Mesothelial cell of epicardium (in vitro differentiated cells): Measurements from ENCODE around the gene KANK4. TPM values are rescaled to one million over a fixed set of nuclear protein-coding genes. Genes with fewer than 3 reads are reported as not detected.

Source experiments
- DNase-seq, 2 experiments: peaks; one replicate each; pipeline ENCODE4 v3.0.0; 2021; ENCODE audit warnings: low spot score in 2 of 2; ENCODE audit not compliant: unreplicated experiment in 2 of 2
- H3K27ac Mint-ChIP-seq: 2 replicates; pipeline ENCODE4 v1.8.0; 2021; ENCODE audit warnings: mixed read lengths
- H3K27me3 Mint-ChIP-seq: 2 replicates; pipeline ENCODE4 v1.8.0; 2021; ENCODE audit warnings: low read depth, mixed read lengths
- H3K36me3 Mint-ChIP-seq: 2 replicates; pipeline ENCODE4 v1.8.0; 2021; ENCODE audit warnings: mixed read lengths
- H3K4me1 Mint-ChIP-seq: 2 replicates; pipeline ENCODE4 v1.8.0; 2021; ENCODE audit warnings: mixed read lengths
- H3K4me3 Mint-ChIP-seq: 2 replicates; pipeline ENCODE4 v1.8.0; 2021; ENCODE audit warnings: mild to moderate bottlenecking, moderate library complexity, mixed read lengths
- H3K9me3 Mint-ChIP-seq: 2 replicates; pipeline ENCODE4 v1.8.0; 2021; ENCODE audit warnings: mixed read lengths
- total RNA-seq: library from RNA; stranded (reverse); gene quantifications from 3 replicates; pipeline ENCODE4 v1.2.1, GENCODE V29; 2021
- TF ChIP-seq, protein P1 (sequence below): fragments of 200-600 bp; sonication (generic); IDR thresholded peaks from one replicate; pipeline ENCODE4 v1.5.0; 2021; ENCODE audit warnings: antibody characterized with exemption; ENCODE audit not compliant: unreplicated experiment

Gene KANK4
- total RNA-seq, result 34.3 to 36.5 TPM (median 35.2 TPM) in 3 replicates

DNA sequence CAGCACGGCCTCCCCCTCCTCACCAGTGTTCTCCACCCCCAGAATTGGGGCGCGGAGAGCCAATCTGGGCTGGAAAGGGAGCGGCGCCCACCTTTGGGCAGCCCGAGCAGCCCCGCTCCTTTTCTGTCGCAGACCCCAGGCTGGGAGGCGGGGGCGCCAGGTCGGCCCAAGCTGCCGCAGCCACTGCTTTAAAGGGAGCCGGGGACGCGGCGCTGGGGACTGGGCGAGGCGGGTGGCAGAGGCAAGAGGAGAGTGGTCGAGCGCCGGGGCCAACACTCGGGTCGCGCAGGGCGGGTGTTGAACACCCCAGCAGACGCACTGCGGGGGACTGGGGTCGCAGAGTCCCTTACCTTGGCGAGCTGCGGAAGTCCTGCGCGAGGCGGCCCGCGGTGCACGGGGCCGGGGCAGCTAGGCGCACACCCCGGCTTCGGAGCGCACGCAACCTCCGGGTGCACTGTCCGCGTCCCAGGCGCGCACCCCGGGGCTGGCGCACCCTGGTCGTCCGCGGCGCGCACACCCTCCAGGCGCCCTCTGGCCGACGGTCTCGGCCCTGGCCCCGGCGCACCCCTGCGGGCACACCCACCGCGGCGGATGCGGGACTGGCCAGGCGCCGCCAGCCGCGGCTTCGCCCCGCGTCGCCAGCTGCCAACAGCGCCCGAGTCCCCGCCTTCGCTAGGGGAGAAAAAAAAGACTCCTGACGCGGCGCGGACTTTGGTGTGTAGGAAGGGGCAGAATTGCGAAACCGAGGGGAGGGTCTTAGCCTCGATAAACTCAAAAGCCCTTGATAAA, at the start of gene KANK4:
KANK4 (minus strand) TSS at position 679 of the 789 bp plus-strand sequence. CDS start 37,870 bp downstream, outside the sequence.
- peak within 1 kb of the TSS; percentile 47 for H3K27ac Mint-ChIP-seq
- H3K4me1 Mint-ChIP-seq, result peaks cover 62% of the 10 kb centered on the region
- peaks cover 6% of the 10 kb centered on the region for H3K27me3 Mint-ChIP-seq
- H3K36me3 Mint-ChIP-seq, result no peaks in the 10 kb centered on the region
- no peaks in the 10 kb centered on the region for H3K9me3 Mint-ChIP-seq
- TF ChIP-seq, protein P1, sequence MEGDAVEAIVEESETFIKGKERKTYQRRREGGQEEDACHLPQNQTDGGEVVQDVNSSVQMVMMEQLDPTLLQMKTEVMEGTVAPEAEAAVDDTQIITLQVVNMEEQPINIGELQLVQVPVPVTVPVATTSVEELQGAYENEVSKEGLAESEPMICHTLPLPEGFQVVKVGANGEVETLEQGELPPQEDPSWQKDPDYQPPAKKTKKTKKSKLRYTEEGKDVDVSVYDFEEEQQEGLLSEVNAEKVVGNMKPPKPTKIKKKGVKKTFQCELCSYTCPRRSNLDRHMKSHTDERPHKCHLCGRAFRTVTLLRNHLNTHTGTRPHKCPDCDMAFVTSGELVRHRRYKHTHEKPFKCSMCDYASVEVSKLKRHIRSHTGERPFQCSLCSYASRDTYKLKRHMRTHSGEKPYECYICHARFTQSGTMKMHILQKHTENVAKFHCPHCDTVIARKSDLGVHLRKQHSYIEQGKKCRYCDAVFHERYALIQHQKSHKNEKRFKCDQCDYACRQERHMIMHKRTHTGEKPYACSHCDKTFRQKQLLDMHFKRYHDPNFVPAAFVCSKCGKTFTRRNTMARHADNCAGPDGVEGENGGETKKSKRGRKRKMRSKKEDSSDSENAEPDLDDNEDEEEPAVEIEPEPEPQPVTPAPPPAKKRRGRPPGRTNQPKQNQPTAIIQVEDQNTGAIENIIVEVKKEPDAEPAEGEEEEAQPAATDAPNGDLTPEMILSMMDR, result no peak
- DNase-seq, result peak; percentile 35 to 59
- H3K4me3 Mint-ChIP-seq, result peak within 1 kb of the TSS; percentile 80

DNA sequence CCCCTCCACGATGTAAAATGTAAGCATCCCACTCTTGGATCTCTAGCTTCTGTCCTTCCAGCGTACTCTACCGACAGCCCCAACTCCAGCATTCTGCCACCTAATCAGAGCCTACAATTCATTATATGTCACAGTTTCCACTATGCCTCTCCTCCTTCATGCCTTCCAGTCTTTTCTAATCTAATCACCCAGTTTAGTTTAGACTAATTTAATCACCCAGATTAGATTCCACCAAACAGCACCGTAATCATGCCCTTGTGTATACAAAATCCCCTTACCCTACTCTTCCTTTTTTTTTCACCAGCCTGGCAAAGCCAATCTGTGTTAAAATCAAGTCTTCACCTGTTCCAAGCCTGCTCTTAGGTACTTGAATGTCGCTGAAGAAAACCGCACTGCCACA, 49.8 kb upstream of the KANK4 start:
- H3K4me1 Mint-ChIP-seq, result peaks cover 2% of the 10 kb centered on the region
- DNase-seq, result no peak
- peaks cover 5% of the 10 kb centered on the region for H3K9me3 Mint-ChIP-seq
- H3K36me3 Mint-ChIP-seq, result no peaks in the 10 kb centered on the region
- H3K27me3 Mint-ChIP-seq, result peaks cover 2% of the 10 kb centered on the region
- no peak overlapping the region for H3K4me3 Mint-ChIP-seq
- TF ChIP-seq, protein P1, result no peak
- H3K27ac Mint-ChIP-seq, result no peak overlapping the region

DNA sequence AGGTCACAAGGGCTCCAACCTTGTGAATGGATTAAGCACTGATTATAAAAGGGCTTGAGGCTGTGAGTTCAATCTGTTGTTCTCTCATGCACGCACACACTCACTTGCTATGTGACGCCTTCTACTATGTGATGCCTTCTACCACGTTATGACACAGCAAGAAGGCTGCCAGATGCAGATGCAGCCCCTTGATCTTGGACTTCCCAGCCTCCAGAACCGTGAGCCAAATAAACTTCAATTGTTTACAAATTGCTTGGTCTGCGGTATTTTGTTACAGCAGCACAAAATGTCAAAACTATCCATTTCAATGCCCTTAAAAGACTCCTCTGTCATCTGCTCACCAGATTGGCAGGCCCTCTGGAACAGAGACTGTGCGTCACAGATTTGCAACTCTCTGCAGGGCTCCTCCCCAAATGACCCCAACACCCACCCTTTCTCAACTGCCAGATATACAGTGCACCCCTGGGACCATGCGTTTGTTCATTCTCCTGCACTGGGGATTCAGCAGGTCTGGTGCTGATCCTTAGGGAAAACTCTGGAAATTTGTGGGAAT, 47.8 kb upstream of the KANK4 start:
- no peak overlapping the region for H3K27ac Mint-ChIP-seq
- peaks cover 2% of the 10 kb centered on the region for H3K27me3 Mint-ChIP-seq
- TF ChIP-seq, protein P1, result no peak
- H3K36me3 Mint-ChIP-seq, result no peaks in the 10 kb centered on the region
- peaks cover 10% of the 10 kb centered on the region for H3K9me3 Mint-ChIP-seq
- H3K4me1 Mint-ChIP-seq, result peaks cover 2% of the 10 kb centered on the region
- DNase-seq, result no peak
- no peak overlapping the region for H3K4me3 Mint-ChIP-seq

DNA sequence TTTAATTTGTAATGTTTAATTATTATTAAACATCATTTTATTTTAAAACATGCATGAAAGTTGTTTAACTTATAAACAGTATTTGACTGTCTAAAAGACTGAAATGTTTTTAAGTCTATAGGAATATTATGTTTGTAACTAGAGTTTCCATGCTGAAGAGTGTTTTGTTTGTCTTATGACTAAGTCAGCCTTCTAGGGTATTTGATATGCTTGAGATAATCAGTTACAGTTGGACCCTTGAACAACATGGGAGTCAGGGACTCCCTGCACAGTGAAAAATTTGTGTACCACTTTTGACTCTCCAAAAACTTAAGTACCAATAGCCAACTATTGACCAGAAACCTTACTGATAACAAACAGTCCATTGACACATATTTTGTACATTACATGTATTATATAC, 45.5 kb upstream of the KANK4 start:
- Mint-ChIP-seq H3K9me3 (peaks cover 10% of the 10 kb centered on the region), H3K27me3 (peaks cover 2% of the 10 kb centered on the region), H3K4me3 (no peak overlapping the region), H3K4me1 (no peaks in the 10 kb centered on the region), H3K27ac (no peak overlapping the region), H3K36me3 (no peaks in the 10 kb centered on the region)
- DNase-seq, result no peak
- TF ChIP-seq, protein P1, result no peak

DNA sequence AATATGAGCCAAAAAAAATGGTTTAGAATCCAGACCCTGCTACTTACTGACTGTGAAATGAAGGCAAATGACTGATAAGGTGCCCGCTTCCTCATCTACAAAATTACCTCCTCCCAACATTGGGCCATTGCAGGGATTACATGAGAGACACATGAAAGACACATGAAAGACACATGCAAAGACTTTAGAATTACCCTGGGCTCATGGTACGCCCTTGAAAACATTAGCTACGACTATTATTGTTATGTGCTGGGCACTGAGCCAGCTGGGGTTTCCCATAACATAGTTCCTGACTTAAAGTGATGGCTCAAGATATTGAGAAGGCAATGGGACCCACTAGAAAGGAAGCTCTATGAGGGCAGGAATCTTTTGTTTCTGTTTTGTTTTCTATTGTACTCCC, 43.7 kb upstream of the KANK4 start:
- Mint-ChIP-seq H3K27ac (no peak overlapping the region), H3K9me3 (peaks cover 10% of the 10 kb centered on the region), H3K36me3 (no peaks in the 10 kb centered on the region), H3K4me1 (peaks cover 11% of the 10 kb centered on the region), H3K4me3 (no peak overlapping the region), H3K27me3 (no peaks in the 10 kb centered on the region)
- TF ChIP-seq, protein P1, result no peak
- DNase-seq, result no peak
